HG03108 (cell line): ENCODE measurements around the gene OSBPL5.

Source experiments
- ATAC-seq: cut with Tn5 transposase; IDR thresholded peaks from one replicate; pipeline ENCODE4 v1.9.1; 2021; ENCODE audit warnings: moderate library complexity; ENCODE audit not compliant: unreplicated experiment

Gene OSBPL5

GRCh38 chr11:3150726-3151125 lies 14.4 kb downstream of the OSBPL5 start:
- no peak for ATAC-seq

- ATAC-seq: no peak
These were observed 15.3 kb downstream of the OSBPL5 start for GRCh38 chr11:3149852-3150188.

GRCh38 chr11:3148990-3149851 lies 15.9 kb downstream of the OSBPL5 start:
- no peak for ATAC-seq

- no peak for ATAC-seq
These were observed 16.7 kb downstream of the OSBPL5 start for GRCh38 chr11:3148255-3148989.

- ATAC-seq: no peak
These were observed 17.5 kb downstream of the OSBPL5 start for GRCh38 chr11:3147626-3148025.

GRCh38 chr11:3147257-3147619 lies 17.9 kb downstream of the OSBPL5 start:
- no peak for ATAC-seq

- ATAC-seq: no peak
These were observed 18.4 kb downstream of the OSBPL5 start for GRCh38 chr11:3146612-3147256.

GRCh38 chr11:3145206-3145520 lies 19.9 kb downstream of the OSBPL5 start:
- ATAC-seq: no peak

GRCh38 chr11:3144296-3145205 lies 20.6 kb downstream of the OSBPL5 start:
- ATAC-seq: no peak

GRCh38 chr11:3143136-3143880 lies 21.8 kb downstream of the OSBPL5 start:
- no peak for ATAC-seq

GRCh38 chr11:3140291-3140603 lies 24.9 kb downstream of the OSBPL5 start:
- no peak for ATAC-seq

- no peak for ATAC-seq
These were observed 25.4 kb downstream of the OSBPL5 start for GRCh38 chr11:3139481-3140290.

- ATAC-seq: no peak
These were observed 26.0 kb downstream of the OSBPL5 start for GRCh38 chr11:3139086-3139440.

GRCh38 chr11:3138178-3139085 lies 26.7 kb downstream of the OSBPL5 start:
- no peak for ATAC-seq

GRCh38 chr11:3137486-3138177 lies 27.5 kb downstream of the OSBPL5 start:
- no peak for ATAC-seq

- ATAC-seq: no peak
These were observed 28.3 kb downstream of the OSBPL5 start for GRCh38 chr11:3136546-3137455.
